ENCODE results near the gene C20orf204. TPM values are rescaled to one million over a fixed set of nuclear protein-coding genes. Genes with fewer than 3 reads are reported as not detected.

Gene C20orf204
- total RNA-seq, 1 donor from 2014 or later, result 0.74 TPM

- no peak for DNase-seq (ENCODE audit: low spot score)
These were observed 34.4 kb downstream of the C20orf204 start for GRCh38 chr20:64070244-64070993.

- no peak for DNase-seq (ENCODE audit: low spot score)
These were observed 35.7 kb downstream of the C20orf204 start for GRCh38 chr20:64071341-64072332.

GRCh38 chr20:64072498-64073063 lies 36.6 kb downstream of the C20orf204 start:
- DNase-seq (ENCODE audit: low spot score), result no peak

GRCh38 chr20:64073476-64074183 lies 37.6 kb downstream of the C20orf204 start:
- DNase-seq (ENCODE audit: low spot score), result no peak

- no peak for DNase-seq (ENCODE audit: low spot score)
These were observed 38.3 kb downstream of the C20orf204 start for GRCh38 chr20:64074184-64074789.

- DNase-seq (ENCODE audit: low spot score), result no peak
These were observed 39.0 kb downstream of the C20orf204 start for GRCh38 chr20:64074963-64075362.

- DNase-seq (ENCODE audit: low spot score), result no peak
These were observed 39.6 kb downstream of the C20orf204 start for GRCh38 chr20:64075556-64075955.

GRCh38 chr20:64076061-64076997 lies 40.3 kb downstream of the C20orf204 start:
- DNase-seq (ENCODE audit: low spot score), result no peak

GRCh38 chr20:64077094-64077493 lies 41.1 kb downstream of the C20orf204 start:
- DNase-seq (ENCODE audit: low spot score), result no peak

- DNase-seq (ENCODE audit: low spot score), result no peak
These were observed 41.5 kb downstream of the C20orf204 start for GRCh38 chr20:64077541-64077875.

GRCh38 chr20:64077876-64078551 lies 42.0 kb downstream of the C20orf204 start:
- DNase-seq (ENCODE audit: low spot score), result no peak

GRCh38 chr20:64078934-64079272 lies 42.9 kb downstream of the C20orf204 start:
- no peak for DNase-seq (ENCODE audit: low spot score)

- peak; percentile 94 for DNase-seq (ENCODE audit: low spot score)
These were observed 43.5 kb downstream of the C20orf204 start, which contains the start of gene RGS19 for GRCh38 chr20:64079273-64080012. Gene RGS19 (minus strand): TSS chr20:64079518. CDS start chr20:64076886, 2,632 bp downstream.

GRCh38 chr20:64080013-64080812 lies 44.2 kb downstream of the C20orf204 start, which contains the start of gene OPRL1:
Gene OPRL1 (plus strand): TSS chr20:64080082. CDS start chr20:64092721, 12,639 bp downstream.
- no peak for DNase-seq (ENCODE audit: low spot score)

GRCh38 chr20:64080813-64081623 lies 45.0 kb downstream of the C20orf204 start:
- DNase-seq (ENCODE audit: low spot score), result no peak

GRCh38 chr20:64081624-64081964 lies 45.6 kb downstream of the C20orf204 start:
- DNase-seq (ENCODE audit: low spot score), result no peak

Measured in mesenteric fat pad (tissue), 1 donor.